AG09309 (cell line): ENCODE measurements around the gene YIF1A.

ENCODE experiments used
- DNase-seq: peaks from one replicate; pipeline ENCODE4 v3.0.0-alpha.2; 2010; ENCODE audit warnings: low read depth
- H3K4me3 ChIP-seq: 2 replicates; pipeline ENCODE4 v1.5.1; 2011; ENCODE audit warnings: mild to moderate bottlenecking, low read depth, low read length, moderate library complexity; ENCODE audit not compliant: control insufficient read depth
- CTCF ChIP-seq: IDR thresholded peaks from 2 replicates; pipeline ENCODE4 v1.5.1; 2011; ENCODE audit warnings: mild to moderate bottlenecking, low read depth, low read length, inconsistent platforms; ENCODE audit not compliant: insufficient read depth, control insufficient read depth; ENCODE audit errors: missing control alignments

Gene YIF1A

GRCh38 chr11:66282468-66283455 lies 6.2 kb downstream of the YIF1A start:
- H3K4me3 ChIP-seq: no peak overlapping the region
- DNase-seq: peak; percentile 53
- peak; percentile 98 for TF ChIP-seq CTCF

GRCh38 chr11:66281776-66282467 lies 7.0 kb downstream of the YIF1A start:
- no peak for TF ChIP-seq CTCF
- DNase-seq: no peak
- H3K4me3 ChIP-seq: no peak overlapping the region

GRCh38 chr11:66281001-66281400 lies 7.9 kb downstream of the YIF1A start:
- TF ChIP-seq CTCF: no peak
- H3K4me3 ChIP-seq: no peak overlapping the region
- DNase-seq: no peak

- DNase-seq: no peak
- no peak for TF ChIP-seq CTCF
Measured at GRCh38 chr11:66280428-66280827, 8.5 kb downstream of the YIF1A start.

GRCh38 chr11:66279092-66279734 lies 9.7 kb downstream of the YIF1A start:
- TF ChIP-seq CTCF: no peak
- DNase-seq: no peak
- H3K4me3 ChIP-seq: no peak overlapping the region

More at GRCh38 chr11:66280428-66280827, 8.5 kb downstream of the YIF1A start:
- no peak overlapping the region for H3K4me3 ChIP-seq

GRCh38 chr11:66278363-66279091 lies 10.4 kb downstream of the YIF1A start:
- no peak for TF ChIP-seq CTCF
- H3K4me3 ChIP-seq: peak overlapping the region; percentile 18; the same call in 1 of the 2 replicates
- DNase-seq: no peak
